CD4-positive, alpha-beta T cell (primary cell): Measurements from ENCODE around the gene NTM. TPM values are rescaled to one million over a fixed set of nuclear protein-coding genes. Genes with fewer than 3 reads are reported as not detected.

Experiments used
- ATAC-seq: fragments of 200-7000 bp; cut with Tn5 transposase; one replicate; pipeline ENCODE4 v1.10.0; 2022; ENCODE audit warnings: mild to moderate bottlenecking; ENCODE audit not compliant: poor library complexity
- CTCF ChIA-PET: fragments of 350-600 bp; sonication (Branson Sonifier 250); formaldehyde crosslinking; loops from one replicate; lab custom pipeline; 2021; ENCODE audit warnings: antibody characterized with exemption, inconsistent platforms; lab: Charles Lee
- POLR2A ChIA-PET: fragments of 350-600 bp; sonication (Branson Sonifier 250); formaldehyde crosslinking; loops from one replicate; lab custom pipeline; 2021; ENCODE audit warnings: antibody characterized with exemption, inconsistent platforms; lab: Charles Lee
- DNase-seq, 14 experiments: peaks; one replicate each; pipeline ENCODE4 v3.0.0-alpha.2; 2013 to 2020; ENCODE audit warnings: mixed read lengths in 2 of 14
- H3K27ac ChIP-seq, 2 donors: one replicate each; pipeline versions ENCODE4 v1.5.1 to v1.7.0; 2013; ENCODE audit warnings: low read length in 2 of 2, low read depth in 1 of 2, mild to moderate bottlenecking in 1 of 2
- H3K27me3 ChIP-seq, 2 experiments: 1 replicate in 1 of 2; 2 replicates in 1 of 2; pipeline versions ENCODE4 v1.6.1 to v1.7.0; 2013; ENCODE audit warnings: low read length in 2 of 2, control low read depth in 1 of 2, mild to moderate bottlenecking in 1 of 2, moderate library complexity in 1 of 2; ENCODE audit not compliant: insufficient read depth in 2 of 2, control insufficient read depth in 1 of 2
- H3K36me3 ChIP-seq: one replicate; pipeline ENCODE4 v1.6.1; 2013; ENCODE audit warnings: low read length, control low read depth; ENCODE audit not compliant: insufficient read depth
- H3K4me1 ChIP-seq: one replicate; pipeline ENCODE4 v1.6.1; 2013; ENCODE audit warnings: low read length, control low read depth; ENCODE audit not compliant: insufficient read depth
- H3K4me3 ChIP-seq: one replicate; pipeline ENCODE4 v1.5.1; 2013; ENCODE audit warnings: mild to moderate bottlenecking, low read length, moderate library complexity
- H3K9me3 ChIP-seq, 2 experiments: 1 replicate in 1 of 2; 2 replicates in 1 of 2; pipeline versions ENCODE4 v1.6.1 to v1.7.0; 2013; ENCODE audit warnings: low read length in 2 of 2, mild to moderate bottlenecking in 2 of 2, control low read depth in 1 of 2, moderate library complexity in 1 of 2; ENCODE audit not compliant: control insufficient read depth in 1 of 2, insufficient read depth in 1 of 2
- H3K27ac Mint-ChIP-seq: one replicate; pipeline ENCODE4 v1.8.0; 2020; ENCODE audit warnings: mixed read lengths
- H3K27me3 Mint-ChIP-seq: one replicate; pipeline ENCODE4 v1.8.0; 2021; ENCODE audit warnings: mixed read lengths
- H3K36me3 Mint-ChIP-seq: one replicate; pipeline ENCODE4 v1.8.0; 2021; ENCODE audit warnings: low read depth, mixed read lengths
- H3K4me1 Mint-ChIP-seq: one replicate; pipeline ENCODE4 v1.8.0; 2021; ENCODE audit warnings: low read depth, mixed read lengths
- H3K4me3 Mint-ChIP-seq: one replicate; pipeline ENCODE4 v1.8.0; 2020; ENCODE audit warnings: mild to moderate bottlenecking, mixed read lengths
- H3K9me3 Mint-ChIP-seq: one replicate; pipeline ENCODE4 v1.8.0; 2020; ENCODE audit warnings: mixed read lengths
- intact Hi-C, 2 experiments: fragments of 100-400 bp; cut with DNase I in 1 of 2; cut with micrococcal nuclease in 1 of 2; formaldehyde crosslinking; loops; one replicate each; pipeline versions ENCODE4 v1.15.1 to v1.9.0; 2023 to 2025; cut with DNase I, micrococcal nuclease
- total RNA-seq, 174 experiments: library from RNA in 2 of 174; stranded (reverse) in 2 of 174; gene quantifications; one replicate each; pipeline ENCODE4 v1.2.3 and lab custom pipeline; 2021 to 2026
- TF ChIP-seq, protein P1 (sequence below): fragments of 200-600 bp; IDR thresholded peaks from one replicate; pipeline ENCODE4 v1.8.0; 2022; ENCODE audit warnings: antibody characterized with exemption, mild to moderate bottlenecking

Gene NTM
- total RNA-seq, 2 experiments from 2014 or later = not detected

DNA sequence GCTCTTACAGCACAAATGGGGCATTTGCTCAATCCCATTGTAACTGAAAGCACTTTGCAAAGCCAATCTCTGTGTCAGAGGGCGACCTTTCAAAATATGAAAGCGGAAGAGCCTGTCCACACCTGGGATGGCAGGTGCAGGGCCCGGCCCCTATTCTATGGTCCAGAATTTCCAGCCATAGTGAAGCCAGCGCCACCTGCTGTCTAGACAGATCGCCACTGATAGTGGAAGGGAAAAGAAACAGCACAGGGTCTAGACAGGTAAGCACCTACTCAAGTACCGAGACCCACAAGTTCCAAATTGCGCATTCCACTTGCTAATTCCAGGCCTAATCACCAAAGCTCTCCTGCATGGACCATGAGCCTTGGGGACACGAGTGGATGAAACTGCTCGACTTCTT lies 141.4 kb downstream of the NTM start:
- Histone ChIP-seq H3K9me3 (peaks cover 0 to 24% of the 10 kb centered on the region in 2 experiments), H3K27ac (no peak overlapping the region), H3K4me3 (no peak overlapping the region), H3K27me3 (no peaks in the 10 kb centered on the region), H3K4me1 (no peaks in the 10 kb centered on the region), H3K36me3 (no peaks in the 10 kb centered on the region)
- ChIA-PET CTCF (no interaction called here), POLR2A (no interaction called here)
- Mint-ChIP-seq H3K27me3 (peaks cover 4% of the 10 kb centered on the region), H3K9me3 (peaks cover 4% of the 10 kb centered on the region), H3K36me3 (no peaks in the 10 kb centered on the region), H3K27ac (no peak overlapping the region), H3K4me1 (no peaks in the 10 kb centered on the region), H3K4me3 (no peak overlapping the region)
- ATAC-seq = no peak
- intact Hi-C loops = no loop called here
- DNase-seq = no peak
- TF ChIP-seq, protein P1, sequence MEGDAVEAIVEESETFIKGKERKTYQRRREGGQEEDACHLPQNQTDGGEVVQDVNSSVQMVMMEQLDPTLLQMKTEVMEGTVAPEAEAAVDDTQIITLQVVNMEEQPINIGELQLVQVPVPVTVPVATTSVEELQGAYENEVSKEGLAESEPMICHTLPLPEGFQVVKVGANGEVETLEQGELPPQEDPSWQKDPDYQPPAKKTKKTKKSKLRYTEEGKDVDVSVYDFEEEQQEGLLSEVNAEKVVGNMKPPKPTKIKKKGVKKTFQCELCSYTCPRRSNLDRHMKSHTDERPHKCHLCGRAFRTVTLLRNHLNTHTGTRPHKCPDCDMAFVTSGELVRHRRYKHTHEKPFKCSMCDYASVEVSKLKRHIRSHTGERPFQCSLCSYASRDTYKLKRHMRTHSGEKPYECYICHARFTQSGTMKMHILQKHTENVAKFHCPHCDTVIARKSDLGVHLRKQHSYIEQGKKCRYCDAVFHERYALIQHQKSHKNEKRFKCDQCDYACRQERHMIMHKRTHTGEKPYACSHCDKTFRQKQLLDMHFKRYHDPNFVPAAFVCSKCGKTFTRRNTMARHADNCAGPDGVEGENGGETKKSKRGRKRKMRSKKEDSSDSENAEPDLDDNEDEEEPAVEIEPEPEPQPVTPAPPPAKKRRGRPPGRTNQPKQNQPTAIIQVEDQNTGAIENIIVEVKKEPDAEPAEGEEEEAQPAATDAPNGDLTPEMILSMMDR = no peak

DNA sequence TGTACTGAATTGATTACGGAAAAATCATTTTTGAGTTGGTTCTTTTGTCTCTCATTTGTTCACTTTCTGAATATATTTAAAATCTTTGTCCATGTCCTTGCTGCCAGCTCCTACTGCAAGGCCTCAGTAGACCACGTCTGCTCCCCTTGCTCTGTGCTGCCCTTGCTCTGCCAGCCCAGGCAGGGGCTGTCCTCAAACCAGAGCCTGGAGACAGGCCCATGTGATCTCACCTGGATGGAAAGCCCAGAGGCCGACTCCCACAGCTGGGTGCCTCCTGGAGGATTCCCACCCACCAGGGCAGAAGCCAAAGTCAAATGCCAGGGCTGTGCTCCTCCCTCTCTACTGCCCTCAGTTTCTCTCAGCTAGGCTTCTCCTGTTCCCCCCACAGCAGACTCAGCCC lies 141.8 kb downstream of the NTM start:
- H3K36me3 Mint-ChIP-seq = no peaks in the 10 kb centered on the region
- intact Hi-C loops = no loop called here
- Histone ChIP-seq H3K4me1 (no peaks in the 10 kb centered on the region), H3K9me3 (peaks cover 0 to 24% of the 10 kb centered on the region in 2 experiments), H3K27ac (no peak overlapping the region), H3K4me3 (no peak overlapping the region), H3K36me3 (no peaks in the 10 kb centered on the region), H3K27me3 (no peaks in the 10 kb centered on the region)
- H3K4me3 Mint-ChIP-seq = no peak overlapping the region
- ChIA-PET POLR2A (no interaction called here), CTCF (no interaction called here)
- no peaks in the 10 kb centered on the region for H3K4me1 Mint-ChIP-seq
- peaks cover 4% of the 10 kb centered on the region for H3K9me3 Mint-ChIP-seq
- TF ChIP-seq, protein P1 = no peak
- H3K27ac Mint-ChIP-seq = no peak overlapping the region
- ATAC-seq = no peak
- peaks cover 4% of the 10 kb centered on the region for H3K27me3 Mint-ChIP-seq
- DNase-seq = no peak

DNA sequence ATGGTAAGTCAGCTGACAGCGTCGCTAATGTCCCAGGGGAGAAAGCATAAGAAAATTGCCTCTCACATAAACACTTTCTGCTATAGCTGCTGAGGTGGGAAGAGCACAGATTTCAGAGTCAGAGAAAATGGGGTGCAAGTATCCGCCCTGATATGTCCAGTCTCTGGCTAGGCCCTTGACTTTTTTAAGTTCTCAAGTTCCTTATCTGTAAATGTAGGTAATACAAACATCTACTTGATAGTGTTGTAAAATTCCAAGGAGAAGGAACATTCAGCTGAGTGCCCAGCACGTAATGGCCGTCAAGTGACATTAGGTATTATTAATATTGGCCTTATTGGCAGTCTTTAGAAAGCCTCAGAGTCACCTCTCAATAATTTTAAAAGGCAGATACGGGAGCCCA lies 143.6 kb downstream of the NTM start:
- Mint-ChIP-seq H3K9me3 (peaks cover 4% of the 10 kb centered on the region), H3K4me1 (no peaks in the 10 kb centered on the region), H3K36me3 (no peaks in the 10 kb centered on the region), H3K27ac (no peak overlapping the region), H3K27me3 (peaks cover 4% of the 10 kb centered on the region), H3K4me3 (no peak overlapping the region)
- no peaks in the 10 kb centered on the region for H3K36me3 ChIP-seq
- no peak overlapping the region for H3K27ac ChIP-seq
- H3K9me3 ChIP-seq = peaks cover 0 to 24% of the 10 kb centered on the region in 2 experiments
- ChIA-PET POLR2A (no interaction called here), CTCF (no interaction called here)
- TF ChIP-seq, protein P1 = no peak
- no peaks in the 10 kb centered on the region for H3K4me1 ChIP-seq
- H3K4me3 ChIP-seq = no peak overlapping the region
- no peaks in the 10 kb centered on the region for H3K27me3 ChIP-seq
- intact Hi-C loops = no loop called here
- ATAC-seq = no peak
- DNase-seq = no peak
